Right forelimb (tissue), 1 donor: ENCODE measurements around the gene CRYBG3.
"Not testable (repeated sequence)": the region's sequence is repeated elsewhere in the genome, so short reads cannot be mapped to it uniquely, and the experiment has no call there.

Experiments
- DNase-seq: peaks from one replicate; pipeline ENCODE4 v3.0.0-alpha.2; 2018

Gene CRYBG3

DNA sequence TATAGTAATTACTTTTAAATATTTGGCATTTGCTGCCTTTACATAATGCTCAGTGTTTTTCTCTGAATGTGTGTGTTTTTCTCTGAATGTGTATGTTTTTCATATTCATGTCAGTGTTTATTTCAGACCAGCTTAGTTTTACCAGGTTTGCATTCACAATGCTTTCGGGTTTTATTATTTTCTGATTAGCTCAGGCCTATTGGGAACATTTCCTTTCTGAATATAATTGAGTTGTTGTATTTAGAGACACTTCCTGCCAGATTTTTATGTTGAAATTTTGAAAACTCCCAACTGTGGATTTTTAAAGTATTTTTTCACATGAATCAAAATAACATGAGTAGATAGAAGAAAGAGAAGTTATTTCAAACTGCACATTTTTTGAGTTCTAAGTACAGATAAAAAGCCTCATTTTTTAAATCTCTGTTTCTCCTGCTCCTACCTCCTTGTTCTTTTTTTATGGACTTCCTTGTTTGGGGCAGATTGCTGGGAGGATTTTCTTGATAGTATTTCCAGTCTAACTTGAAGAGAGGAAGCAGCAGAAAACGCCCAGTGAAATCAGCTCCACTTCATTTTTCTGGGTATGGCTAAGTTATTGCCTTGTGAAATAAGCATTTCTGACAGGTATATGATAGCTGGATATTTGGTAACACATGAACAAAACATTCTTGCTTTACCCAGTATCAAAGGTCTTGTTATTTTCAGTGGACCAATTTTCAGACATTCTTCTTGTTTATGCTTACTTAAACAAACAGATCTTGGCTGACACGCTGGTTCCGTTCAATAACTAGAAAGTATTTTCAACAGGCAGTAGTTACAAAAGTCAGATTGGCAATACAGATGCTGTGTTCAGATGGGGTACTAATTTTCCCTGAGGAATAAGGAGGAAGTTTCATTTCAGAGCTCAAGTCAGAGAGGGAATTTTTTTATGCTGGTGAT is 79.8 kb downstream of the CRYBG3 start:
- DNase-seq: no peak

DNA sequence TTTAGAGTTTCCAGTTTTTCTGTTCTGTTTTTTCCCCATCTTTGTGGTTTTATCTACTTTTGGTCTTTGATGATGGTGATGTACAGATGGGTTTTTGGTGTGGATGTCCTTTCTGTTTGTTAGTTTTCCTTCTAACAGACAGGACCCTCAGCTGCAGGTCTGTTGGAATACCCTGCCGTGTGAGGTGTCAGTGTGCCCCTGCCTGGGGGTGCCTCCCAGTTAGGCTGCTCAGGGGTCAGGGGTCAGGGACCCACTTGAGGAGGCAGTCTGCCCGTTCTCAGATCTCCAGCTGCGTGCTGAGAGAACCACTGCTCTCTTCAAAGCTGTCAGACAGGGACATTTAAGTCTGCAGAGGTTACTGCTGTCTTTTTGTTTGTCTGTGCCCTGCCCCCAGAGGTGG is 88.0 kb downstream of the CRYBG3 start:
- DNase-seq: not testable (repeated sequence)

DNA sequence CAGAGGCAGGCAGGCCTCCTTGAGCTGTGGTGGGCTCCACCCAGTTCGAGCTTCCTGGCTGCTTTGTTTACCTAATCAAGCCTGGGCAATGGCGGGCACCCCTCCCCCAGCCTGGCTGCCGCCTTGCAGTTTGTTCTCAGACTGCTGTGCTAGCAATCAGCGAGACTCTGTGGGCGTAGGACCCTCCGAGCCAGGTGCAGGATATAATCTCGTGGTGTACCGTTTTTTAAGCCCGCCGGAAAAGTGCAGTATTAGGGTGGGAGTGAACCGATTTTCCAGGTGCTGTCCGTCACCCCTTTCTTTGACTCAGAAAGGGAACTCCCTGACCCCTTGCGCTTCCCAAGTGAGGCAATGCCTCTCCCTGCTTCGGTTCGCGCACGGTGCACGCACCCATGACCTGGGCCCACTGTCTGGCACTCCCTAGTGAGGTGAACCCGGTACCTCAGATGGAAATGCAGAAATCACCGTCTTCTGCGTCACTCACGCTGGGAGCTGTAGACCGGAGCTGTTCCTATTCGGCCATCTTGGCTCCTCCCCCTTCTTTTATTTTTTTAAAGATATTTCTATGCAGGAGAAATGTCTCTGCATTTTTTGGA is 88.5 kb downstream of the CRYBG3 start:
- not testable (repeated sequence) for DNase-seq

DNA sequence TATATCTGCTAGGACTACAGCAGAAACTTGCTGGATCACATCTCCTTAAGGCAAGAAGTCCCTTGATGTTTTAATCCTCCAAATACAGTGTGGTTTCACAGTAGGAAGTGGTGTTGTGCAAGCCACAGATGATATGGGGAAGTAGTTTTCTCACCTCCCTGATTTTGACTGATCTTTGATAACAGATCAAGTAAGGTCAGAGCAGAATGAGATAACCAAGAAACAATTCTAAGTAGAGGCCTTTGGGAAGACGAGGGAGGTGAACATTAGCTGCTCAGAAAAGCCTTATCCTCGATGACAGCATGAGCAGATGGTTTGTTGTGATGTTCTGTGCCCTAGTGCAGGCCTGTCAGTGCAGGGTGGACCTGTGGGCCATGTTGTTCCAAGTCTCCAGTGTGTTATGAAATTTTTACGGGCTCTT is 89.1 kb downstream of the CRYBG3 start:
- no peak for DNase-seq

DNA sequence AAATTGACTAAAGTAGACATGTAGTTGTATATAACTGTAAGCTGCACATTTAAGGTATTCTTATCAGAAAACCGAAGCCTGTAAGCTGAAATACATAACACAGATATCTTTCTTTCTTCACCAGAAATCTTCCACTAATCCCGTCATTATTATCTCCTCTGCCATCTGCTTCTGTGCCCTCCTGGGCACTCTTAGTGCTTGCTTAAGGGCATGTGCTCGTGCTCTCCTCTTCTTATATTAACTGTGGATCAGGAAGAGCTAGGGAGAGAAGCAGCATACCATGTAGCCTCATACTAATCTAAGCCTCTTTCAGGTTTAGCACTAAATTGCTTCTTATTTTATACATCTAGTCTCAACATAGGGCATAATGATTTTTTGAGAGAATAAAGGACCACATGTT is 89.6 kb downstream of the CRYBG3 start:
- no peak for DNase-seq

DNA sequence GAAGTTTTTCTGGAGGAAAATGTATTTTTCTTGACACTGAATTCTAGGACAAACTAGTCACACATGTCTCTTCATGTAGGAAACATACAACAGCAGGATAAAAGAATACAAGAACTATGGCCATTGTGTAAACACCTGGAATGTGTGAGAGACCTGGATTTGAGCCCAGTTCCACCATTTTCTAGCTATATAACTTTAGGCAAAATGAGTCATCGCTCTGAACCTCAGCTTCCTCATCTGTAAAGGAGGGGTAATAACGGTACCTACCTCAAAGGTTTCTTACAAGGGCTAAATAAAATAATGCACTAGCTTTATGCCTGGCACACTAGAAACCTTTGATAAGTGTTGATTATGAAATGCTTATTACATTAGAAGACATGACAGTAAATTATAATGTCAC is 92.6 kb downstream of the CRYBG3 start:
- DNase-seq: no peak

DNA sequence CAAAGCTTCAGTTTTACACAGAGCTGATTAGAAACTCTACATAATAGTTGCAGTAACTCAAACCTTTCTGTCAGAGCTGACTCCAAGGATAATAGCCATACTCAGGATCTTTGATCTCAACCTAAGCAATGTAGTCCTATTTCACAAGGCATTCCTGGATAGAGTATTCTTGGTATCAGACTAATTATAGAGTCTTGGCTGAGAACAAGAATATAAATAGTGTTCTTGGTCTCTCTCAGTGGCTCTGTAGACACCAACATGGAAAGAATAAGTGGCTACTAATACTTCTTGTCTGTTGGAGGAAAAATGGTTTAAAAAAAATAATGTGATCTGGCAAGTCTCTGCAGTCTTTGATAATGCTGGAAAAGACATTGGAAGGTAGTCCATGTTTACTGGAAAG is 94.8 kb downstream of the CRYBG3 start:
- no peak for DNase-seq

DNA sequence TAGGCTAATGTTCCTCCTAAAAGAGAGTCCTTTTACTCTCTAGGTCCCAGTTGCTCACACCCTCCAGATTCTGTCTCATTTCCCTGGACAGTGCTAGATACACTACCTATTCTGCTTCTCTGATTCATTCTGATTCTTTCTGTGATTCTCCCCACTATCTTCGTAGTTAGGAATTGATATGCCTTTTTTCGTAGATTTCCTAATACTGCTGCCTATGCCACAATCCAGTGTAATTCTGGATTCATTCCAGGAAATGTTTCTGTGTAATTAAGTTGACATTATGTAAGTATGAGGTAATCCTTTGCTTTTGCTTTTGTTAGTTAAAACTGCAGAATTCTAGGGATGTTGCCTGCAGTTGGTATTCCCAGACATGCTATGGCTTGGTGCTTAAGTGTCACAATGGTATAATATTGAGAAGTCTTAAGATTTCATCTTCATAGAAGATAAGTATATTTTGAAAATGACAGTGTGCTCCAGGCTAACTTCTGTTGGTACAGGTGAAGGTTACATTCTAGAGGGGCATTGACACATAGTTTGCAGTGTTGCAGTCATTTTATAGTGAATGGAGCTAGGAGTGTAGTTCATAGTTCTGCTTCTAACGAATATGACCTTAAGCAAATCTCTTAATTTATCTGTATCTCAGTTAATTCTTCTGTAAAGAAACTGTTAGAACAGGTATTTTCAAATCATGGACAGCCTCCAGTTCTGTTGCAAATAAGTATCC is 96.2 kb downstream of the CRYBG3 start:
- no peak for DNase-seq

DNA sequence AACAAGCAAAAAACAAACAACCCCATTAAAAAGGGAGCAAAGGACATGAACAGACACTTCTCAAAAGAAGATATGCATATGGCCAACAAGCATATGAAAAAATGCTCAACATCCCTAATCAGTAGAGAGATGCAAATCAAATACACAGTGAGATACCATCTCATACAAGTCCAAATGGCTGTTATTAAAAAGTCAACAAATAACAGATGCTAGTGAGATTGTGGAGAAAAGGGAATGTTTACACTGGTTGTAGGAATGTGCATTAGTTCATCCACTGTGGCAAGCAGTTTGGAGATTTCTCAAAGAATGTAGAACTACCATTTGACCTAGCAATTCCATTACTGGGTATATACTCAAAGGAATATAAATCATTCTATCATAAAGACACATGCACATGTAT is 105.9 kb downstream of the CRYBG3 start:
- DNase-seq: no peak

DNA sequence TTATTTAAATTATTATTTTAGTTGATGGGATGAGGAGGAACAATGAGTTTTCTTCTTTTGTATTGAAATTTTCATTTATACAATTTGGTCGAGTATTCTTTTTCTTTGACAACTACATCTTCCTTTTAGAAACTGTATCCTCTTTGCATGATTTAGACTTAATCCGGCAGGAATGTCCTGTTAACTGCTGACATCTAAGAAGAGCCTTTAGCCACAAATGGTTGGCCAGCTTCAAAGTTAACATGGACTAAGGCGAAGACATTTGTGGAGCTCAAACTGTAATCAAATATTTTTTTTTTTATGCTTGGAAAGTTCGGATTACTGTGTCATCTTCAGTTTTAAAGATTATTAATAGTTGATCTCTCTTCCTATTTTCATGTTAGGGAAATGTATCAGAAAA is 107.2 kb downstream of the CRYBG3 start:
- DNase-seq: no peak

DNA sequence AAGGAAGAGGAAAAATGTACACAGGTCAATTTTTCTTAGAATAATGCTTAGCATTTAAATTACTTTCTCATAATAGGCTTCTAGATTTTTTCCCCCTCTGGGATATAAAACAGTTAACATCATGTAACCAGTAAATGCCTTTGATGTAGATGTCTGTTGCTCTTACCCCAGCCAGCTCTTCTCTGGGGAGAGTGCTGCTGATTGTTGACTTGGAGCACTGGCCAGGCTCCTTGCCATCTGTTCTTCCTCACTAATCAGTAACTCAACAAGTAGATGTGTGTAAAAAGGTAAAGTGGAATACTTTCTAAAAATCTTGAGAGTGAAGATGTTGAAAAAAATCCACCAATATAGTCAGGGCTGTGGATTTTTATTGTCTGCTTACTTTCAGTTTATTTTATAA is 108.2 kb downstream of the CRYBG3 start:
- DNase-seq: no peak

DNA sequence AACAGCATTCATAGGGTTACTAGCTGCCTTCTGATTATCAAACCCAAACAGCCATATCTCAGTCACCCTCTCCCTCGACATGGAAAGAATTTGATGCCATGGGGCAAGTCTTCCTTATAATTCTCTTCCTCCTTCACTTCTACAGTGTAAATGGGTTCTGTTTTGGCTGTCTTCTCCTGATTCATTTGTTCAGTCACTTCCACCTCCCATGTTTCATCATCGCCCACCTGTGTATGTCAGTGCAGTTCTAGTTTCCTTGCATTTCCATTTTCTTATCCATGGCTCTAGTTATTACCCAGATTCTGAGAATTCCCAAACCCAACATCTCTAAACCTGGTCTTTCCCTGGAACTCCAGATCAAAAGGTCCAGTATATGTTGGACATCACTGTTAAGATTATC is 109.4 kb downstream of the CRYBG3 start:
- DNase-seq: no peak

DNA sequence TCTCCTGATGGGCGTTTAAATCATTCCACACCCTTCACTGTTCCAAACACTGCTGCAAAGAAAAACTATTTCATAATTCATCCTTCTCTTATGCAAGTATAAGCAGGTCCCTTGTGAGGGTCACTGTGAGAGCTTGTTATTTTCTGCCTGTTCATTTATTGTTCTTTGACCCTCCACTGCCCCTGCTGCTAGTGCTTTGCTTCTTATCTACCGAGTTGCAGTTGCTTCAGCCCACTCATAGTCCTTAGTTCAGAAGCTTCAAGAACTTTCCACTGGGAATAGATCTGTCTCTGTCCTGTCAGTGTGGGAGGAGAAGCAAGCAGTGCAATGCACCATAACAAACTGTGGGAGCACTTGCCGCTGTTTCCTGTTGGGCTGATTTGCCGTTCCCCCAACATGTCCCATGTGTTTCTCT is 110.6 kb downstream of the CRYBG3 start:
- DNase-seq: no peak

DNA sequence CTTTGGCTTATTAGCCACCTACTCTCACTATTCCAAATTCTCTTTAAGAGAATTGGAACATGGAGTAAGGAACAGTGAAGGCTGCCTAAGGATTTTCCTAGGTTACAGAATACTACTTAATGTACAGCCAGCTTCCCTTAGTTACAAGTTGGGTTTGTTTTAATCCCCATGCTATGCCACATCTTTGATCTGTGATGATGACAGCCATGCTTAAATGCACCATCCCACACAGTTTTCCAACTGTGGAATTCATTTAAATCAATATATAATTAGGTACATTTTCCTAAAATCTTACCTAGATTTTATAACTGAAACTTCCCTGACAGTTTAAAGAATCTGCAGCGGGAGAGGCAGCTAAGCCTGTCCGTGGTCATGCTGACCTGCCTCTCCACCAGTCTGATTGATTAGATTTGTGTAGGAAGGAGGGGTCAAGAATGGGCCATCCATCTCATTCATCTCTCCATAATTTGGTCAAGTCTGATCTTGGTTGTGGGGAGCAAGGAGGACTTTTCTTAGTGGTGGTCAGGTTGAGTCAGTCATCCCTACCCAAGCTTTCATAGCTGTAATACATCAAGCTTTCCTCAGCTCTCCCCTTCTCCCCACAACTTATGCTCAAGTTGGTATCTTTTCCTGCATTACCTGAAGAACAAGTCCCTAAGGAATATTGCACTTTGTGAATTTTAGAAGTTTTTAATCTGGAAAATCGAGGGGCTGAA is 113.3 kb downstream of the CRYBG3 start:
- no peak for DNase-seq

DNA sequence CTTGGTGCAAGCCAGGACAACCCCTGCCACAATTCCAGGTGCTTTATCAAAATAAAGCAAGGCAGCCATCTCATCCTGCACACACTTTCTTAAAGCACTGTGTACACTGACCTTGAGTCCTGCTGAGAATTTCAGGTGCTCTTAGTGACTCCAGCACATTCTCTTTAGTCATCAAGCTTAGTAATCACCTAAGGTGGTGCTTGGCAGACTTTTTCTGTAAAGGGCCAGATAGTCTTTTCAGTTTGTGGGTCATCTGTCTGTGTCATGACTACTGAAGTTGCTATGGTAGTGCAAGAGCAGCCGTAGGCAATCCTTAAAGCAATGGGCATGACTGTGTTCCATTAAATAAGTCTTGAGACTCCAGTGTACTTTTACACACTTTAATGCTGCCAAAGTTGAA is 114.0 kb downstream of the CRYBG3 start:
- no peak for DNase-seq

DNA sequence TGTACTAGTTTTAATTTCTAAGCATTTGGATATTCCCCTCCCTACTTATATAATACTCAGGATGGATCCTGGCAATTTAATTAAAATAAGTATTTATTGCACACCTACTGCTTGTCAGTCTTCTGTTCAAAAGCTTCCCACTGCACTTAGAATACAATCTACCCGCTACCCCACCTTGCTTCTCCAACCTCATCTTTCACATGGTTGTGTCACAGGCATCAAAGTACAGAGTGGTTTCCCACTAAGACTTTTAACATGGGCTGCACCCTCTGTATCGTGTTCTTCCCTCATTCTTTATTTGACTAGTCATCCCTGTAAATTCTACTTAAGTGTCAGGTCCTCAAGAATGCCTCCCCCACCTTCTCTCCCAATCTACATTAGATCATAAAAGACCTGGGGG is 115.4 kb downstream of the CRYBG3 start:
- no peak for DNase-seq

DNA sequence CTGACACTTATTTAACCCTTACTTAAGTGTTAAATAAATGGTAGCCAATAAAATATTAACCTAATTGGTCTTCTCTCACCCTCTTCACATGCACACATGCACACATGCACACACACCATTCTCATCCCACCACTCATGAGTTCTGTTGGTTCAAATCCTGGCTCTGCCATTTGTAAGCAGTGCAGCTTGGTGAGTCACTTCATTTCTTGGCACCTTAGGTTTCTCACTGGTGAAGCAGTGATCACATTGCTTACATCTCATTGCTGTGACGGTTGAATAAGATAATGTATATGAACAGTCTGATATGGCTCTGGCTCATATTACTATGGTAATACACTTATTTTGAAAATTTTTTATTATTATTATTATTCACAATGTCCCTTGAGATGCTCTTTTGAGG is 116.6 kb downstream of the CRYBG3 start:
- no peak for DNase-seq

DNA sequence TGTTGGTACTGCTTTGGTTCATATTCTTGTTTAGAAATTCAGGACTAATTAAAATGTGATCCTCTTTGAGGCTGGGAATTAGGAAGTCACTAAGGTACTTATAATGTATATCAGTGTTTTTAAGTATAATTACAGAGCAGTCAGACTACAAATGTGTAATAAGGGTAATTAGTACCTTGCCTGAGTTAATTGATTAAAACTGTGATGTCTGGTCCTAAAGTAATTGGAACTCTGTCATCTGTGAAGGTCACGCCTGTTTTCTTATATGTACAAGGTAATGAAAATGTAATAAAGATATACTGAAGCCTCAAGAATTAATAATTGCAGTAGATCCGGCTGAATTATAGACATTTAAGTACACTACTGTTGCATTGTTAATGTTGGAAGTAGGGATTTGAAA is 117.6 kb downstream of the CRYBG3 start:
- DNase-seq: no peak

DNA sequence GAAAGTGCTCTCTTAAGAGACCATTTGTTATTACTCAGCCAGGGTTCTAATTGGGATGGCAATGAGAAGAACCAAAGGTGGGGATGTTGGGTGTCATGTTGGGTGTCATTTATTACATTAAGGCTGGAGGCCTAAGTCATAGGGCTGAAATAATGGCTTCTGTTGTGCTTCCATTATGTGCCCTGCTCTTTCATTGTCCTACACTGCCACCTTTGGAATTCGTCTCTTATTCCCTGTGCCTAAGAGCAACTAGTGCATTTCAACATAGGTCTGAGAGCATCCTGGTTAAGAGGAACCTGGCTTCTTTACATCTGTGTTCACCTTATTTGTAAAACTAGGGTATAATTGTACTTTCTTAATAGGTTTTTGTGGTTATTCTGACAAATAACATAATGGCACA is 118.2 kb downstream of the CRYBG3 start:
- DNase-seq: no peak

DNA sequence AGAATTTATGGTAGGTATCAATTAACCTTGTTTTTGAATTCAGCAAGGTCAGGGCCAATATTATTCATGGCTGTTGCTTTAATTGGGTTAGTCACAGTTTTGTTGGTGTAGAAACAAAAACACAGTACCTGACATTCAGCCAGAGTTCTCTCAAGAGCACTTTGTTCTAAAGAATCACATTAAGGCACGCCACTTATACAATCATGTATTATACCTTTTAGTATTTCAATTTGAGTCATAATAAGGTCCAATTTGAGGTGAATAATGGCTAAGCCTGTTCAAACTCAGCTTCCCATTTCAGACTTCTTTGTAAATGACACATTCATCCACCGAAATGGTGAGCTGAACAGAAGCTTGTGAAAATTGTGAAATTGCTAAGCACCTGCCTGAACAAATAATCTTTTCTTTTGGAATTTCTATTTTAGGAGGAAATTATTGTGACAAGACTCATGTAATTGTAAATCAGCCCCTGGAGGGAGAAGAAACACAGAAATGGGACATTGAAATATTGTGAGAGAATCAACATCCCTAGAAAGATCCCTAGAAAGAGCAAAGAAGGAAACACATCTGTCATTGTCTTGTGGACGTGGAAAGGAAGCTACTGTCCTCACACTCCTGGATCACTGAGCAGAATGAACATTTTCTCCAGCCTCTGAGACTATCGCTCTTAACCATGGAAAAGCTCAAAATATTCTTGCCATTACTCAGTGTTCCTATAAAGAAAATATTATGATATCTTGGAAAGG is 121.2 kb downstream of the CRYBG3 start:
- DNase-seq: no peak

DNA sequence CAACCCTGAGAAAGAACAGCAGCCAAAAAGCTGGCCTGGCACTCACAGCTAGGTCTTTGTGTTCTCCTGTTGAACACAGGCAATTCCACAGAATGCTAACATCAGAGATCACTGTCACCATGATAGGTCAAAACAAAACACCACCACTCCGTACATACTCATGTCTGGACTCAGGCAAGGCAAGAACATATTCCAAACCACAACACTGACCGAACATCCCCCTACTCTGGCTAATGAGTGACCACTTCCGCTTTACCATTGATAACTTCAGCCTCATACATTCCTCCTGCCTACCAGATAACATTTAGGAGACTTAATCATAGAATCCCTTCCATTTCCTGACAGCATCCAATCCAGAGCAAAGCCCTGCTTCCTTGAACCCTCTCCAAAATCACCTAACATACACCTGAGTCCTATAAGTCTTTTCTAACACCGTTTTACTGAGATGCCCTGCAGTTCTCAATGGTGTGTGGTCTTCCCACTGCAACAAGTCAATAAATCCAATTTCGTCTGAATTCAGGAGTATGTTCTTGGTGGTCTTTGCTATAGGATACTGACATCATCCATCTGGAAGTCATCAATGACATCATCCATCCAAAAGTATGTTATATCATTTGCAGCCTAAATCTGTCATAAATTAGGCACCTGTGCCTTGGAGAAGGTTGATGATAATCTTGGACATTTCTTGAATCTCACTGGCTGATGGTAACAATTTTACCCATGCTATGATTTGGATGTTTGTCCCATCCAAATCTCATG is 126.7 kb downstream of the CRYBG3 start:
- no peak for DNase-seq

DNA sequence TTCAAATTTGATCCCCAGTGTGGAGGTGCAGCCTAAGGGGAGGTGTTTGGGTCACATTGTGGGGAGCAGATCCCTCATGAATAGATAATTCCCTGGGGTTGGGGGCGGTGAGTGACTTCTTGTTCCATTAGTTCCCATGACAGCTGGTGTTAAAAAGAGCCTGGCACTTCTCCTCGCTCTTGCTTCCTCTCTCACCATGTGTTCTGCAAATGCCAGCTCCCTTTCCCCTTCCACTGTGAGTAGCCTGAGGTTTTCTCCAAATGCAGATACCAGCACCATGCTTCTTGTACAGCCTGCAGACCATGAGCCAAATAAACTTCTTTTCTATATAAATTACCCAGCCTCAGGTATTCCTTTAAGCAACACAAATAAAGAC is 127.3 kb downstream of the CRYBG3 start:
- no peak for DNase-seq
